Hepatocyte (in vitro differentiated cells): ENCODE measurements around the gene CEP112. TPM values are rescaled to one million over a fixed set of nuclear protein-coding genes. Genes with fewer than 3 reads are reported as not detected.

ENCODE experiments used
- DNase-seq: peaks from one replicate; pipeline ENCODE4 v3.0.0-alpha.2; 2016; ENCODE audit warnings: low spot score
- H2AFZ ChIP-seq: fragments of 200-600 bp; sonication (generic); 2 replicates; pipeline ENCODE4 v1.6.0; 2016; ENCODE audit warnings: antibody characterized with exemption, mild to moderate bottlenecking
- H3K27ac ChIP-seq: fragments of 200-600 bp; sonication (generic); 2 replicates; pipeline ENCODE4 v1.5.1; 2016; ENCODE audit warnings: mild to moderate bottlenecking
- H3K27me3 ChIP-seq: fragments of 200-600 bp; sonication (generic); 2 replicates; pipeline ENCODE4 v1.6.1; 2016
- H3K36me3 ChIP-seq: fragments of 200-600 bp; sonication (generic); replicated peaks from 2 replicates; pipeline ENCODE4 v1.5.1; 2016; ENCODE audit warnings: low read depth; ENCODE audit not compliant: insufficient read depth
- H3K4me1 ChIP-seq: fragments of 200-600 bp; sonication (generic); 2 replicates; pipeline ENCODE4 v1.5.1; 2016; ENCODE audit warnings: mild to moderate bottlenecking, moderate library complexity; ENCODE audit not compliant: insufficient read depth
- H3K4me2 ChIP-seq: fragments of 200-600 bp; sonication (generic); 2 replicates; pipeline ENCODE4 v1.6.0; 2016
- H3K4me3 ChIP-seq: fragments of 200-600 bp; sonication (generic); 2 replicates; pipeline ENCODE4 v1.5.1; 2016; ENCODE audit warnings: mild to moderate bottlenecking
- H3K79me2 ChIP-seq: fragments of 200-600 bp; sonication (generic); 2 replicates; pipeline ENCODE4 v1.6.0; 2017; ENCODE audit warnings: mild to moderate bottlenecking
- H3K9me2 ChIP-seq: fragments of 200-600 bp; sonication (generic); replicated peaks from 2 replicates; pipeline ENCODE4 v1.6.0; 2017; ENCODE audit warnings: mild to moderate bottlenecking; ENCODE audit not compliant: insufficient read depth
- H3K9me3 ChIP-seq: fragments of 200-600 bp; sonication (generic); 2 replicates; pipeline ENCODE4 v1.5.1; 2016; ENCODE audit warnings: low read depth, mild to moderate bottlenecking
- H4K20me1 ChIP-seq: fragments of 200-600 bp; sonication (generic); 2 replicates; pipeline ENCODE4 v1.6.0; 2016; ENCODE audit warnings: mild to moderate bottlenecking; ENCODE audit not compliant: insufficient read depth, poor library complexity, severe bottlenecking
- EZH2 ChIP-seq: fragments of 200-600 bp; sonication (generic); IDR thresholded peaks from 2 replicates; pipeline ENCODE4 v1.6.1; 2016; ENCODE audit warnings: antibody characterized with exemption, mild to moderate bottlenecking, borderline replicate concordance
- EZH2phosphoT487 ChIP-seq: fragments of 200-600 bp; sonication (generic); IDR thresholded peaks from one replicate; pipeline ENCODE4 v1.6.1; 2018; ENCODE audit warnings: antibody characterized with exemption, mild to moderate bottlenecking, low read depth, moderate library complexity; ENCODE audit not compliant: unreplicated experiment, severe bottlenecking
- WGBS: methylation state at CpG from one replicate; pipeline ENCODE4 v1.1.6; 2016; ENCODE audit warnings: low lambda C conversion rate; ENCODE audit errors: missing lambda C conversion rate; 5-methylcytosine and 5-hydroxymethylcytosine counted together
- polyA plus RNA-seq: library from polyadenylated mRNA; unstranded; fragments of >200 nt; fragmentation: Nextera tagmentation; extraction: Ambion mirVana; gene quantifications from 2 replicates; pipeline ENCODE4 v1.2.1, GENCODE V29; 2016
- total RNA-seq: library from RNA; depleted of rRNA; stranded (reverse); fragments of >200 nt; gene quantifications from 2 replicates; pipeline ENCODE4 v1.2.3, GENCODE V29; 2014
- TF ChIP-seq, protein P1 (sequence below): fragments of 200-600 bp; sonication (generic); IDR thresholded peaks from 2 replicates; pipeline ENCODE4 v1.5.1; 2016; ENCODE audit warnings: antibody characterized with exemption, mild to moderate bottlenecking; ENCODE audit not compliant: poor library complexity

The CEP112 gene
- total and polyA plus RNA-seq, 2 experiments from 2014 or later = 7.1 to 9.7 TPM

DNA sequence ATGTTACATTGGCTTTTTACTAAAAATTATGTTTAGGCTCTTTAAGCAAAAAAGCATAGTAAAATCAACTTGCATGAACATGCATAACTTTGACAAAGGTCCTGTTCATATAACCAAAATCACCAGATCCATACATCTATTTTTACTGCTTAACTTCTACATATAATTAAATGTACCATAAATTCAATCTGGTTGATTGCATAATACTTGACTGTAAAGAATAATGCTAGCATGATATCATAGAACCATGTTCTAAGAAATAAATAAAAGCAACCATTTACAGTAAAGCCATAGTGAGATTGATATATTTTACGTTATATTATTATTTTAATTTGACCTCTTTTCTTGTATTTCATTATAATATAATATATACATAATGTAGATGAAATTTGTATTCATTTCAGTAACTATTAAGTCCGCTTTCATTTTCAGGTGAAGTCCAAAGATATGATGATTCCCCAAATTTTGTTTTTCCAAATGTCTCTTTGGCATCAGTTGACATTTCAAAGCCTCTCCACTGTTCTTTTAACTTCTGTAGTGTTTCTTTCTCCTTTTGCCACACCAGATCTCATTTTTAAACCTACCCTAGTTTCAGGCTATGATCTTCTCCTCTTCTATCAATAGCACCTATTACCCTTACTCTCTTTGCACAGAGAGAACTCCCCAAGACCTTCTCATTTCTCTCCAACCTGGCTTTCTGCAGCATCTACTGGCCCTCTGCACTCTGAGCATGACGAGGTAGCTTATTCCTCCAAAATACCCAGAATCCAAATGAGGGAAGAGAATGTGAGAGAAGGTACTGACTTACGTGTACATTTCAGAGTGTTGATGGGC, 35.5 kb upstream of the CEP112 start:
- no peak for DNase-seq
- TF ChIP-seq EZH2phosphoT487 = no peak
- TF ChIP-seq EZH2 = no peak
- Histone ChIP-seq H3K27me3 (no peaks in the 10 kb centered on the region), H3K36me3 (no peaks in the 10 kb centered on the region), H3K4me1 (peaks cover 5% of the 10 kb centered on the region), H3K27ac (no peak overlapping the region), H3K9me3 (no peaks in the 10 kb centered on the region), H4K20me1 (no peaks in the 10 kb centered on the region), H3K4me3 (no peak overlapping the region), H2AFZ (no peak overlapping the region), H3K79me2 (no peaks in the 10 kb centered on the region), H3K4me2 (no peak overlapping the region), H3K9me2 (no peaks in the 10 kb centered on the region)
- WGBS = 93% methylated on average over 4 of the region's 4 CpGs

DNA sequence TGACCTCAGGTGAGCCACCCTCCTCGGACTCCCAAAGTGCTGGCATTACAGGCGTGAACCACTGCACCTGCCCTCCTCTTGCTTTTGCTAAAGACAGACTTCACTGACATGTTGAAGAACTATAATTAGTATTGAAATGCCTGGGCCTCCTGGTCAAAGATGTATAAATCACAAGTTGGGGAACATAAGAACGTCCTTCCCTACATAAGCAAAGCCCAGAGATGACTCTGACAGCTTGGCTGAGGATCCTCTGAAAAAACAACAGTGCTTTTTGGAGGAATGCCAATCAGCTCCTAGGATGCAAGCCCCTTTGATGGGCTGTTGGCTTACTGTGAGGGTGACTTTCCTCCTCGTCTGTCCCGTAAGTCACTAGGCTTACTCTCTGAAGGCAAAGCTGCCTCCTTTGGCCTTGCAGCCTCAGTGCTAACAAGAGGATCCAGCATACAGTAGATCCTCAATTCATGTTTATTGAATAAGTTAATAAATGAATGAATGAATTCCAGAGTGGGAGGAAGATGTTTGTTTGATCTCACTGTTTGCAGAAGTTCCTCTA, 30.9 kb upstream of the CEP112 start:
- Histone ChIP-seq H2AFZ (no peak overlapping the region), H3K4me3 (no peak overlapping the region), H3K9me2 (no peaks in the 10 kb centered on the region), H3K9me3 (no peaks in the 10 kb centered on the region), H3K4me1 (no peaks in the 10 kb centered on the region), H3K27me3 (no peaks in the 10 kb centered on the region), H3K4me2 (no peak overlapping the region), H4K20me1 (no peaks in the 10 kb centered on the region), H3K79me2 (no peaks in the 10 kb centered on the region), H3K36me3 (no peaks in the 10 kb centered on the region), H3K27ac (no peak overlapping the region)
- no peak for DNase-seq
- WGBS = 85% methylated on average over 5 of the region's 5 CpGs
- TF ChIP-seq, protein P1, sequence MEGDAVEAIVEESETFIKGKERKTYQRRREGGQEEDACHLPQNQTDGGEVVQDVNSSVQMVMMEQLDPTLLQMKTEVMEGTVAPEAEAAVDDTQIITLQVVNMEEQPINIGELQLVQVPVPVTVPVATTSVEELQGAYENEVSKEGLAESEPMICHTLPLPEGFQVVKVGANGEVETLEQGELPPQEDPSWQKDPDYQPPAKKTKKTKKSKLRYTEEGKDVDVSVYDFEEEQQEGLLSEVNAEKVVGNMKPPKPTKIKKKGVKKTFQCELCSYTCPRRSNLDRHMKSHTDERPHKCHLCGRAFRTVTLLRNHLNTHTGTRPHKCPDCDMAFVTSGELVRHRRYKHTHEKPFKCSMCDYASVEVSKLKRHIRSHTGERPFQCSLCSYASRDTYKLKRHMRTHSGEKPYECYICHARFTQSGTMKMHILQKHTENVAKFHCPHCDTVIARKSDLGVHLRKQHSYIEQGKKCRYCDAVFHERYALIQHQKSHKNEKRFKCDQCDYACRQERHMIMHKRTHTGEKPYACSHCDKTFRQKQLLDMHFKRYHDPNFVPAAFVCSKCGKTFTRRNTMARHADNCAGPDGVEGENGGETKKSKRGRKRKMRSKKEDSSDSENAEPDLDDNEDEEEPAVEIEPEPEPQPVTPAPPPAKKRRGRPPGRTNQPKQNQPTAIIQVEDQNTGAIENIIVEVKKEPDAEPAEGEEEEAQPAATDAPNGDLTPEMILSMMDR = no peak
- TF ChIP-seq EZH2 = no peak
- TF ChIP-seq EZH2phosphoT487 = no peak

DNA sequence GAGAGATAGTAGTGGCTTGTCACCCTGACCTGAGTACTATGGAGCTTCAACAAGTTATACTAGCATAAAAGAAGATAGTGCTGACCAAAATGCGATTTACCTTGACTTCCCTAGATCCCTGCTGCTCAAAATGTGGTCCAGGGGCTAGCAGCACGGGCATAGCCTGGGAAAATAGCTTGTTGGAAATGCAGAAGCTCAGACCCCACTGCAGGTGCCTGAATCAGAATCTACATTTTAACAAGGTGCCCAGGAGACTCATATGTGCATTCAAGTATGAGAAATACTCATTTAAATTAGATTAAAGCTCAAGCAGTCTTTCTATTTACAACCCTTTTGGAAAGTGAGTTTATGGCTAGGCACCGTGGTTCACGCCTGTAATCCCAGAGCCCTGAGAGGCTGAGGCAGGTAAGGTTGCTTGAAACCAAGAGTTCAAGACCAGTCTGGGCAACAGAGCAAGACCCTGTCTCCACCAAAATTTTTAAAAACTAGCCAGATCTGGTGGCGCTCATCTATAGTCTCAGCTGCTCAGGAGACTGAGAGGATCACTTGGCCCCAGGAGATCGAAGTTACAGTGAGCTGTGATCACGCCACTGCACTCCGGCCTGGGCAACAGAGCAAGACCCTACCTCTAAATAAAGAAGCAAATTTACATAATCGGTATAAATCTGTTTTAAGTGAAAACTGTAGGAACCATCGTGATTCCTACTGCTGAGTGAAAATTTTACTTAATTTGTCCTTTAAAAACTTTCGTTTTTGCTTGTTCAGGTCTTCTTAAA, 30.0 kb upstream of the CEP112 start:
- TF ChIP-seq, protein P1 = no peak
- TF ChIP-seq EZH2 = no peak
- TF ChIP-seq EZH2phosphoT487 = no peak
- no peaks in the 10 kb centered on the region for H3K4me1 ChIP-seq
- H4K20me1 ChIP-seq = no peaks in the 10 kb centered on the region
- no peaks in the 10 kb centered on the region for H3K27me3 ChIP-seq
- H3K4me2 ChIP-seq = no peak overlapping the region
- no peaks in the 10 kb centered on the region for H3K9me3 ChIP-seq
- no peaks in the 10 kb centered on the region for H3K79me2 ChIP-seq
- no peaks in the 10 kb centered on the region for H3K36me3 ChIP-seq
- WGBS = 86% methylated on average over 11 of the region's 11 CpGs
- no peaks in the 10 kb centered on the region for H3K9me2 ChIP-seq
- H3K4me3 ChIP-seq = no peak overlapping the region
- no peak overlapping the region for H2AFZ ChIP-seq
- no peak for DNase-seq
- no peak overlapping the region for H3K27ac ChIP-seq

DNA sequence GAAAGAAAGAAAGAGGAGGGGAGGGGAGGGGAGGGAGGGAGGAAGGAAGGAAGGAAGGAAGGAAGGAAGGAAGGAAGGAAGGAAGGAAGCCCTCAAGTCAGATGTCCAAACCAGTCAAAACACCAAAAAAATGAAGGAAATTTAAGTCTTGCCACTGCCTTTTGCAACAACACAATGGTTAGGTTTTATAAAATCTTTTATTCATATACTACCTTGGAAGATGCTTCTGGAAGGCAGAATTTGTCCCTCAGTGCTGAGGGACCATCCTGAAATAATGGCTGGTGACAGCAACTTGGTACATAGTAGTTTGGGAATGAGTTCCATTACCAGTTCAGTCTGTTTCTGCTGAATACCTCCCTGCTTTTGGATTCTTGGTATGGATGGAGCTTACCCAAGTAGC, 29.4 kb upstream of the CEP112 start:
- Histone ChIP-seq H3K4me2 (no peak overlapping the region), H3K36me3 (no peaks in the 10 kb centered on the region), H3K4me1 (no peaks in the 10 kb centered on the region), H3K4me3 (no peak overlapping the region), H3K27ac (no peak overlapping the region), H2AFZ (no peak overlapping the region), H3K27me3 (no peaks in the 10 kb centered on the region), H3K9me3 (no peaks in the 10 kb centered on the region), H4K20me1 (no peaks in the 10 kb centered on the region), H3K79me2 (no peaks in the 10 kb centered on the region), H3K9me2 (no peaks in the 10 kb centered on the region)
- TF ChIP-seq EZH2 (no peak), EZH2phosphoT487 (no peak)
- TF ChIP-seq, protein P1 = no peak
- DNase-seq = no peak
